Neural progenitor cell (in vitro differentiated cells): Measurements from ENCODE around the gene TNFAIP1.

ENCODE experiments used
- CTCF ChIP-seq: fragments of 200-600 bp; sonication (generic); IDR thresholded peaks from 2 replicates; pipeline ENCODE4 v1.5.1; 2017; ENCODE audit warnings: antibody characterized with exemption, mild to moderate bottlenecking
- EZH2 ChIP-seq: fragments of 200-600 bp; sonication (generic); IDR thresholded peaks from 2 replicates; pipeline ENCODE4 v1.6.1; 2017; ENCODE audit warnings: antibody characterized with exemption, mild to moderate bottlenecking, moderate library complexity
- EZH2phosphoT487 ChIP-seq: fragments of 200-600 bp; sonication (generic); IDR thresholded peaks from 2 replicates; pipeline ENCODE4 v1.6.1; 2017; ENCODE audit warnings: antibody characterized with exemption

GRCh38 chr17:28345419-28346198 is 10.0 kb downstream of the TNFAIP1 start:
- TF ChIP-seq CTCF (no peak), EZH2 (no peak), EZH2phosphoT487 (no peak)
